NCI-H524 (cell line): ENCODE measurements around the gene INSIG2.
A peak's percentile ranks its signal among the peaks of the same experiment; 100 is the strongest.

Experiments used
- DNase-seq, 2 experiments: peaks; one replicate each; lab custom pipeline; 2025; lab: John Stamatoyannopoulos, UW

Gene INSIG2

DNA sequence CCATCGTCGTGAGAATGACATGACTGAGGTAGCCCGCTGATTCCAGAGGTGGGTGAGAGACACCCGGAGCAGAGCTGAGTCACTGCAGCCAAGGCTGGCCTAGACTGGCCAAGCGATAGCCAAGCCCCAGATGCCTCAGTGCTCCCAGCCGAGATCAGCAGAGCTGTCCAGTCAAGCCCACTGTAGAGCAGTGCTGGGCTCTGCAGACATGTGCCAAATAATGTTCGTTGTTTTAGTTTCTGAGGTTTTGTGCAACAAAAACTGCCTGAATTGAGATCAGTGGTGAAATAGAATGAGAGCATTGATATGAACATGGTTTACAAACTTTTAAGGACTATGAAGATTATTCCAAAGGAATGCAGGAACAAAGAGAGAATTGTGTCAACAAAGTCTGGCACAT, 42.1 kb downstream of the INSIG2 start:
- no peak for DNase-seq

DNA sequence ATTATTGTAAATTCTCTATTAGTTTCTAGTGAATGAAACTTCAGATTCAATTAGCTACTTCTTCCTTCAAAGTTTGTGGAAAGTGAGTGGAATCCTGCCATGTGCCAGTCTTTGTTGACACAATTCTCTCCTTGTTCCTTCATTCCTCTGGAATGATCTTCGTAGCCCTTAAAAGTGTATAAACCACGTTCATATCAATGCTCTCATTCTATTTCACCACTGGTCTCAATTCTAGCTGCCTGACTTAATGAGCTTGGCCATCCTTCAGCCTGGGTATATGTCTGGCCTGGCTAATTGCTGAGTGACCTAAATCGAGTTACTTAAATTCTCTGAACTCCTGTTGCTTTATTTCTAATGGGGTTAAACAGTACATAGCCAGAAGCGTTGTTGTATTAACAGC, 43.5 kb downstream of the INSIG2 start:
- no peak for DNase-seq

DNA sequence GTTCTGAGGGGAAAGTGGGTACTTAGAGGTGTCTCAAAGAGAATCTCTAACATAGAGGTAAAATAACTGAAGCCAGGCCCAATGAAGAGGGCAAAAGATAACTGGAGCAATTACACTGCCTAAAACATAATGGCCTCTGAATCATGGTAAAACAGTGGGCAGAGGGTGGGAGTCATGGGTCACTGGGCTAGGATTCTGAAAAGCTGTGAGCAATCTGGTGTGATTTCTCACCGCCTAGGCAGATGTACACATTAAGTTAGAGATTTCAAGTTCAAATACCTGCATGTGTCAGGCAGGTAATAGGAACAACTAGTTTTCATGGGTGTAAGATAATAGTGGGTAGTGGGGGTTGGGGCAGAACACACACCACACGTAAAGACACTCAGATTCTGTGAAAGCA, 45.6 kb downstream of the INSIG2 start:
- no peak for DNase-seq

DNA sequence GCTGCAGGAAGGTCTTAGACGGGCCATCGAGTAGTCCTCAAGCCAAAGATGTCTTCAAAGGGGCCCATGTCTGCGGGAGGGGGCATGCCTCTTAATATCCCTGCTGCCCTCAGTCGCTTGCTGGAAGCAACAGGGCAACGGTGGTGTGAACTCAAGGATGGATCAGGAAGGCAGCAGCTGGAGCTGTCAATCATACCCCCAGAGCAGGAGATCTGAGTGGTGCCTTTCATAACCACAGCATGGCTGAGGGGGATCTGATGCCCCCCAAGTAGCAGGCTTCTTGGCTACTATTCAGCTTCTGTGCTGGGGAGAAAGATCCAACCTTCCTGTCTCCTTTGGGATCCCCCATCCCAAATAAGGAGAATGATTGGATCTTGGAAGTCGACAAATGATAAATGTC, 46.4 kb downstream of the INSIG2 start:
- peak; percentile 7 to 72 for DNase-seq

DNA sequence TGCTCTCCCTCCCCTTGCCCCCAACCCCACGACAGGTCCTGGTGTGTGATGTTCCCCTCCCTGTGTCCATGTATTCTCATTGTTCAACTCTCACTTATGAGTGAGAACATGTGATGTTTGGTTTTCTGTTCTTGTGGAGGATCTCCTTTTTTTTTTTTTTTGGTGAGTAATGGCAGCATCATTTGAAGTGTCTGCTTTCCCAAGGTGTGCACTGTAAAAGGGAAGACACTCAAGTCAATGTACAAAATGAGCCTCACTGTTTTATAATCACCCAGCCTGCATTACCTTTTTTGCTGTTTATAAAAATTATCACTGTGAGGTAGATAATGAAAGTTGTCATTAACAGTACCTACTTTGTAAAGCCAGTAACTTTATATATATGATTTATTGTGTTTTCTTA, 56.9 kb downstream of the INSIG2 start:
- no peak for DNase-seq

DNA sequence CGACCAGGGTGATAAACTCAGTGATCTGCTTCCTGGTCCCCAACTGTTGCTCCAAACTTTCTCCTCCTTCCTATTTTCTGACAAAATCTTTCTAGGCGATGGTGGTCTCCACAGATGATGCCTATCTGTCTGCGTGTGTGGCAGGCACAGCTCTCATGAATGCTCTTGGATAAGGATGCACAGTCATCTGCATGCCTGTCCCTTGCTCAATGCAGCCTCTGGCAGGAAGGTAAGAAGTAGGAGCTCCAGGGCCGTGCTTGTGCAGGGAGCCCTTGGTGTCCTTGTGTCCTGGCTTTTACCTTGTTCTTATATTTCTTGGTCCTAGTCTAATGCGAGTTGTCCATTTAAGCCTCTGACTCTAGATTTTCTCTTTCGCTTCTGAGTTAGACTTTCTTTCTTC, 57.5 kb downstream of the INSIG2 start:
- DNase-seq, result no peak

DNA sequence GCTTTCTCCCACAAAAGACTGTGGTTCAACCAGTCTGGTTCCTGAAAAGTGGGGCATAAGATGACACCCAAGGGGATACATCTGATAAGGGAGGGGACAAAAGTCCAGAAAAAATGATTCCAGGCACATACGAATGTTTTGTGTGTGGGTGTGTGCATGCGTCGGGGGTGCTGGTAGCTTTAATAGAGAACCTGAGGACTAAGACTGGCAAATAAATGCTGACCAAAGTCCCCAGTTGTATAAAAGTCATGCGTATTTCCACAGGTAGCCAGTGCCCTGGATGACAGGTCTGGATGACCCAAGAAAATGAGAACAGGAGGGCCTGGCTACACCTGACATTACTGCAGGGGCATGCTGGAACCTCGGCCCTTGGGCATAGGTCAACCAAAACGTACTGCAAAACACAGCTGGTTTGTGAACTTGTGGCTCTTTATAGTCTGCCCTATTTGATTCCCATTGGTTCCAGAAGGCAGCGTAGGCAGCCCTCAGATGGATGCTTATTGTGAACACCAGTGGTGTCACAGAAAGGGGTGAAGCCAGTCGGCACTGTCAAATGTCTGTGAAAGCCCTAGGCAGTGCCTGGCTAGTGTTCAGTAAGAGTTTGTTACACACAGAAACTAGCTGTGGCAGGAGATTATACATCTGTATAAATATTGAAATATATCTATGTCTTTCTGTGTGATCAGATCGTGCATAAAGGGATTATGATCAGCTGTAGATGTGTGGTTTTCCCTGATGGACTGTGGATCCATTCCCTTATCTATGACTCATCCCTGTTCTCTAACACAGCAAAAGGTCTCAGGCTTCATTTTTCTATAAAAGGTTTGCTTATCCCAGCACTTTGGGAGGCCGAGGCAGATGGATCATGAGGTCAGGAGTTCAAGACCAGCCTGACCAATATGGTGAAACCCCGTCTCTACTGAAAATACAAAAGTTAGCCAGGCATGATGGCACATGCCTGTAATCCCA, 58.3 kb downstream of the INSIG2 start:
- no peak for DNase-seq

DNA sequence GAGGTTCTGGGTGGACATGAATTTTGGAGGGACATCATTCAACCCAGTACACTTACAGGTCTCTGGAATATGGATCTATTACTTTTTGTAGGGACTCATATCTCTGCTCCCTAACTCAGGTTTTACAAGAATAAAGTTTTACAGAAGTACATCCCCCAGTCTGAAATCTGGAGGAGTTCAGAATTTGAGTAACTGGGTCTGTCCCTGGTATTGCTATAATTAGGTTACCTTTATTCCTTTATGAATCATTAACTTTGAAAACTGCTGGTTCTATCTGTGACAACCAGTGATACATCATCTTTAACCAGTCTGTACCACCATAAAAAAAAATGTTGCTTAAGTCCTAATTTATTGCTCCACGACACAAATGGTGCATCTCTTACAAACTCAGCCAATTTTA, 59.9 kb downstream of the INSIG2 start:
- no peak for DNase-seq

DNA sequence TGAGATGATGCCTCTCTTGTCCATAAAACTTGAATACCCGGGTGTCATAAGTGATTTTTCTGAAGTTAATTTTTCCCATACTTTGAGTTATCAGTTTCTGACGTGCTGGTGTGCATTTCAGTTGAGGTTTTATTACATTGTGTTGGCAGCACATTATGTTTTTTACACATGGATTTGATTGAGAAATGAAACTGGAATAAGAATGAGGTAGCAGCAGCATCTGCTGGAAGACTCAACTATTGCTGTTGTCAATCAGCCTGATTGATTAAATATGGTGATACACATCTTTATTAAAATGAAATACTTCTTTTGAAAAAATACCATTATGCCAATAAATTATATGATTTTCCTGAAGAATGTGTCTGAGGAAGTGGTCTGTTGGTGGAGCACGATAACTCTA, 60.5 kb downstream of the INSIG2 start:
- DNase-seq, result no peak

DNA sequence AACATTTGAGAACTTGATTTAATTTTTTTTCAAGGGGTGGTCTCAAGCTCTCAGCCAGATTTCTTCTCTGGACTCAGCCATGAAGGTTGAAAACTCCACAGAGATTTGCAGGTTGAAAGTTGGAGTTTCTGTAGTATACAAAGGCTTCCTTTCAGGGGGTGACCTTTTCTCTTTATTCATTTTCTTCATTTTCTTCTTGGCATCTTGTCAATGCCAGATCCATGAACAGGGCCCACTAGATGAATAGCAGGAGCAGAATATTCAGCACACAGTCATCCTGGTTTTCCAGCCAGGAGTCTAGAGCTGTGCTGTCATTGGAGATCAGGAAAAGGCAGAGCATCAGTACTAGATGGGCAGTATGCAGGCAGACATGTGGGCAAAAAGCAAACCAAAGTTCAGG, 62.0 kb downstream of the INSIG2 start:
- no peak for DNase-seq

DNA sequence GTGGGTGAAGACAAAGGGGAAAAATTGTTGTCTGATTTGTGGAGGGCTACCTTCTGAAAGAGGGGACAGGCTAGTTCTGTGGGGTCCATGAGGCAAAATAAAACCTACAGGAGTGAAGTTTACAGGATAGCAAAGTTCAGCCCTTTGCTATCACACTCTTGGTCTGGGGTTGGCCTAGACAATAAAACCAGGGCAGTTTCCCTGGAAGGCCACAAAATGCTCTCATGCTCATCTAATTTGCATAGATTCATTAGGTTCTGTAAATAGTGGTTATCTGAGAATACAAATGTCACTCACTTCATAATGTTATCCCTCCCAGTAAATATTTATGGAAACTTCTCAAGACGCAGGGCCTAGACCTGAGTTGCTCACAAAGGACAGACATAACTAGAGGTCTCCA, 63.6 kb downstream of the INSIG2 start:
- no peak for DNase-seq

DNA sequence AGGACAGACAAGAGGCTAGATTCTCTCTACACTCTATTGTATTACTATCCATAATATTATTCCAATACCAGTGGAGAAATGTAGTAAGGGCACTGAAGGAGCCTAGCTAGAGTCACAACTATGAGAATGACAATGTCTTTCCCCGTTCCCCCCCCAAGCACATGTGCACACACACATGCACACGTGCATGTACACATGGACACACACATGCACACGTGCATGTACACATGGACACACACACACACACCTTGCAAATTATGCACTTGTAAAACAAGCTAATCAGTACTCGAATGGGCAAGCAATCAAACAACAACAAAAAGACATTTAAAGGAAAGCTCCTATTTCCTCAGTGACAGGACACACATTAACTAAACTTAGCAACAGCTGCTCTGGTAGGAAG, 65.2 kb downstream of the INSIG2 start:
- DNase-seq, result peak in 1 of 2 experiments; percentile 31

DNA sequence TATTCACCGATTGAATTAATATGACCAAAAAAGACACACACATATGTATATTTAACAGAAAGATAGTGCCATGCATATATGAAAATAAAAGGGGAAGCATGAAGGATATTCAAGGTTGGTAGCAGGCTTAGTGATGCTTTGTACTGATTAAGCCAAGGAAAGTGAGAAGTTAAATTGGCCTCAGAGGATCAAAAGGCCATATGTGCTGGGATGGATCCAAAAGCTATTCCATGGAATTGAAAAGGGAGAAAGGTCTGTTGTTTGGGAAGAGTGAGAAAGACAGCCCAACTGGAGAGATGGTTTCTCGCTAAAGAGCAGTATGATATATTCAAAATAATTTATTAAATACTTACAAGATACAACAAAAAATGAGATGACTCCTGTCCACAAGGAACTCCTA, 65.9 kb downstream of the INSIG2 start:
- peak; percentile 76 to 82 for DNase-seq
